ENCODE measurements around the gene DGAT2.
"Not testable (repeated sequence)": the region's sequence is repeated elsewhere in the genome, so short reads cannot be mapped to it uniquely, and the experiment has no call there.

DGAT2 gene, protein sequence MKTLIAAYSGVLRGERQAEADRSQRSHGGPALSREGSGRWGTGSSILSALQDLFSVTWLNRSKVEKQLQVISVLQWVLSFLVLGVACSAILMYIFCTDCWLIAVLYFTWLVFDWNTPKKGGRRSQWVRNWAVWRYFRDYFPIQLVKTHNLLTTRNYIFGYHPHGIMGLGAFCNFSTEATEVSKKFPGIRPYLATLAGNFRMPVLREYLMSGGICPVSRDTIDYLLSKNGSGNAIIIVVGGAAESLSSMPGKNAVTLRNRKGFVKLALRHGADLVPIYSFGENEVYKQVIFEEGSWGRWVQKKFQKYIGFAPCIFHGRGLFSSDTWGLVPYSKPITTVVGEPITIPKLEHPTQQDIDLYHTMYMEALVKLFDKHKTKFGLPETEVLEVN

DNA sequence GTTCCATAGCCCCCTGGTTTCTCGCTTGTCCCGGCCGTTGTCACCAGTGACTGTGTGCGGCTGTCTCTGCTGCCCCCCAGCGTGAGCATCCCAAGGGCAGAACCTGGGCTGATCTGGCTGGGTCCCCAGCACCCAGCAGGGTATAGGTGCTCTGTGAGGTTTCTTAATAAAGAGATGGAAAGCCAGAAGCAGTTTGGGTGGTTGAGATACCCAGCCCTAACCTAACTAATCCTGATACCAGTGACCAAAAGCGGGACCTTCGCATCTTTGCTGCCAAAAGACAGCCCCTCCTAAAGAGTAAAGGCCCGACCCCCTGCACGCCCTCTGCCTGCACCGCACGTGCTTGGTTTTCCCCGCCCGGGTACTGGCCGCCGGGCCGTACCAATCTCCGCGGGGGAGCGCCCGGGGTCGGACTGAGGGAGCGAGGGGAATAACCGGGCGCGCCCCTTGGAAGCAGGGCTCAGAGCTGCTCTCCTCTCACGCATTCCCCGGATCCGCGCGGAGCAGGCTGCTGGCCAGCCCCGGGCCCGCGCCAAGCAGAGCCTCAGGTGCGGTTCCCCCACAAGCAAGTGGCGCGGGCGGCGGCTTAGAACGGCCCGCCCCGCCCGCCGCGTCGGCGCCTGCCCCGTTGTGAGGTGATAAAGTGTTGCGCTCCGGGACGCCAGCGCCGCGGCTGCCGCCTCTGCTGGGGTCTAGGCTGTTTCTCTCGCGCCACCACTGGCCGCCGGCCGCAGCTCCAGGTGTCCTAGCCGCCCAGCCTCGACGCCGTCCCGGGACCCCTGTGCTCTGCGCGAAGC lies at the start of gene DGAT2:
Gene DGAT2, plus strand, starts transcription at position 667 of the 797 bp plus-strand sequence. CDS start 214 bp downstream, outside the sequence.
- peak; percentile 79 for DNase-seq

DNA sequence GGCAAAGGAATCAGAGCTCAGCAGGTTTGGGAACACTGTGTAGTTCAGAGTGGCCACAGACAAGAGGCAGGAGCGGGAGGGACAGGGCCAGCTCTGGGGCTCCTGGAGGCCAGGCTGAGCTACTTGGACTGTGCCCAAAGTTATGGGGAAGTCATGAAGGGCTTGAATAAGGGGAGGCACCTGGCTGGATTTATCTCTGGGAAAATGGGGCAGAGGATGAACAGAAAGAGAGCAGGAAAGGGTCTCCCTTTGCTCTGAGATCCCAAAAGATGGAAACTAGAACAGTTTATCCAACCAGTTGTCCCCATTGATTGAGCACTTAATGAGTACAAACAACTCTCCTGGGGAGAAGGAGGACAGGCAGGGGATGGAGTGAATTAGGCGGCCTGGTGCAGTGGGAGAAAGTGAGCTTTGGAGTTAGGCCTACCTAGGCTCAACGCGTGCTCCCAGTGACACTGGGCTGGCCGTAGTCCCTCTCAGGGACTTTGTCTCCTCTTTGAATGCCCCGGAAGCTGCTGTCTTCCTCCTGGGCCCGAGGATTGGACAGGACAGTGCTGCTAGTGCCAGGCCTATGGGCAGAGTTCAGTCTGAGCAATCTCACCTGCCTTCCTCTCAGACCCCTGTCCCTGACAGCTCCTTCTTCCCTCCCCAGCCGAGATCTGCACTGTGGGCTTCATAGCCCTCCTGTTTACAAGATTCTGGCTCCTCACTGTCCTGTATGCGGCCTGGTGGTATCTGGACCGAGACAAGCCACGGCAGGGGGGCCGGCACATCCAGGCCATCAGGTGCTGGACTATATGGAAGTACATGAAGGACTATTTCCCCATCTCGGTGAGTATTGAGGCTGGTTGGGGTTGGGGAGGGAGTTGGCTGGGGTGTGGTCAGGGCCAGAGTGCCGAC lies 49.0 kb upstream of the DGAT2 start:
- no peak for DNase-seq

DNA sequence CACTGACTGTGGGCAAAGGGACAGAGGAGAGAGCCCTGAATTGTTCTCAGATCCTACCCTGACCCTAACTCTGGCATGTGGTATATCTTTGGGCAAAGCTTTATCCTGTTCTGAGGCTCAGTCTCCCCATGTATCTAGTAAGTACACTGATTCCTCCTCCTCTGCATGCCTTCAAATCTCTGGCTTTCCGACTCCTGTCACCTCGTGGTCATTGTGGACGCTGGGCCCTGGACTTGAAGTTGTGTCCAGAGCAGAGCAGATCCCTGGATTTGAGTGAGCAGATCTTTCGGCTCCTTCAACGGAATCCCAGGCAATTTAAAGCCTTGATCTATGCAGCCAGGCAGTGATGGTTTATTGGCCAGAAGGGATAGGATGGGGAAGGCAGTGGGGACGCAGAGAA lies 47.9 kb upstream of the DGAT2 start:
- DNase-seq = no peak

DNA sequence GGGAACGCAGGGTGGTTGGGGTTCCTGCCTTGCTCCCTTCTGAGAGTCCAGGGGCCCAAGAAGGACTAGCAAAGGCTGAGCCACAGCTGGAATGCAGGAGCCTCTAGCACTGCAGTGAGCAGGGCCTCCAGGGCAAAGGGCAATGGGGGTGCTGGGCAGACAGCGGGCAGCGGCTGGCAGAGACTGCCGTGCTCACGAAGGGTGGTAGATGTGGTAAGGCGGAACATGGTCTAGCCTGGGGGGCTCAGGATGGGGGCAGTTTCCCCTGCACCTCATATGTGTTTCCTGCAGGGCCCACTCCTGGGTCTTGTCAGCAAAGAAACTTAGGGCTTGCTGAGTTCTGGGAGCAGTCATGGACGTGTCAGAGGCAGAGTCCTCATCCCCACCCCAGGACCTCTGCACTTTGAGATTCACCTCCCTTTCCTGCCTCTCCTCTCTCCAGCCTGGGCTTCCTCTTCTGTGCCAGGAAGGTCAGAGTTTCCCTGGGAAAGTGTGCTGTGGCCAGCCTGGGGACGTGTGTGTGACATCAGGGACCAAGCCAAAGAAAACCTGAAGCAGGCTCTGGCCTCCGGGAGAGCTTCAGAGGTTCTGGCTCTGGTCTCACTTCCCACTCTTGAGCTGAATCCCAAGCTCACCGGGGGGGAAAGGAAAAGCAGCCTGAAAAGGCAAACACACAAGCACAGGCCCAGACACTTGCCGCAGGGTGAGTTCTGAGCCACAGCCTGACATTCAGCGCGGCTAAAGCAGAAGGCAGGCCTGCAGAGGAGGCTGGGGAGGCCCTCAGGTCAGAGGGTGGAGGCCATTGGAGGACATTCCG lies 46.5 kb upstream of the DGAT2 start:
- DNase-seq = no peak

DNA sequence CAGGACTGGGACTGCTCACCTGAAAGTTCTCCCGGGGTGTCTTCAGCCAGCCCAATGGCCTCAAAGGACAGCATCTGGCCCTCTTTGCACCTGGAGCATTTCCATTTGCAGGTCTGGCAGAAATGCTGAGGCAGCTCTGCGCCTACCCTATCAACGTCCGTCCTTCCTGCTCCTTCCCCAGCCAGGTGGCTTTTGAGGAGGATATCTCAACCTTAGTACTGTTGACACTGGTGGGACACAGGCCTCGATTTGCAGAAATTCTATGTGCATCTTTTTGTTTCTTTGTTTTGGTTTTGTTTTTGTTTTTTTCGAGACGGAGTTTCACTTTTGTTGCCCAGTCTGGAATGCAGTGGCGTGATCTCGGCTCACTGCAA lies 45.9 kb upstream of the DGAT2 start:
- no peak for DNase-seq

DNA sequence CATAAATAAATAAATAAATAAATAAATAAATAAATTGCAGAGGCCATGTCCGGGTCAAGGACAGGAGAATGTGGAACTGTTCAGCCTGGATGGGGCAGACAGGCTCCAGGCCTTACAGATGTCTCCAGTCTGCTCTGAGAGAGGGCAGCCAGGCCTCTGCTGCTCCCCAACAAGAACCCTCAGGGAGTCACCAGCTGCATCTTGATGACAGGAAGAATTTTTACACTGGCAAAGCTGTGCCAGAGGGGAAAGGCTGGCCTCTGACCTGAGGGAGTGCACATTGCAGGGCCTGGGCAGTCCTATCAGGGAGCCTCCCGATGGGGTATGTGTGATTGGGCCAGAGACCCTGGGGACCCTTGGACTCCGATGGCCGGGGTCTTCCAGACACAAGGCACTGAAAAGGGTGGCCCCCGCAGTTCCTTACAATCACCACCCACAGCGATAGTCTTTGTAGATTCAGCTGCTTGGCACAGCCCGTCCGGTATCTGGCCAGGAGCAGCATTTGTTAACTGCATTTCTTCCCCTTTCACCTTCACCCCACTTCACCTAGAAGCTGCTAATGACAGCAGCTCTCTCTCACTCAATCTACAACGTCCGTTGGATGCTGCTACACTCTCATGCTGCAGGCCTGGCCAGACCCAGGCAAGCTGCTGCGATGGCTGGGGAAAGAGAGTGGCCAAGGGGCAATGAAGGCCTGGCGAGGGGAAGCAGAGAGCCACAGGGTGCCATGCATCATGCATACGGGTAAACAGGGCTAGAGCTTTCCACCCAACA lies 42.8 kb upstream of the DGAT2 start:
- DNase-seq = no peak

DNA sequence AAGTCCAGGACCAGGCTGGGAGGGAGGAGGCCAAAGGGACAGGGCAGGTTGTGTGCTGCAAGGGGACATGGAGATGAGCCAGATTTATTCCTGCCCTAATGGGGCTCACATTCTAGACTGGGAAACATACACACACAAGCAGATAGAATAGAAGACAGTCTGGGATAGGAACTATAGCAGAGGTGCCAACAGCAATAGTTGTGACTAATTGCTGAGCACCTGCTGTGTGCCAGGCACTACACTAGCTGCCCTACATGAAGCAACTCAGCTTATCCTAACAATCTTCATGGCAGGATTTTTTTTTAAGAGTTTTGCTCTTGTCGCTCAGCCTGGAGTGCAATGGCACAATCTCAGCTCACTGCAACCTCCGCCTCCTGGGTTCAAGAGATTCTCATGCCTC lies 39.6 kb upstream of the DGAT2 start:
- DNase-seq = no peak

DNA sequence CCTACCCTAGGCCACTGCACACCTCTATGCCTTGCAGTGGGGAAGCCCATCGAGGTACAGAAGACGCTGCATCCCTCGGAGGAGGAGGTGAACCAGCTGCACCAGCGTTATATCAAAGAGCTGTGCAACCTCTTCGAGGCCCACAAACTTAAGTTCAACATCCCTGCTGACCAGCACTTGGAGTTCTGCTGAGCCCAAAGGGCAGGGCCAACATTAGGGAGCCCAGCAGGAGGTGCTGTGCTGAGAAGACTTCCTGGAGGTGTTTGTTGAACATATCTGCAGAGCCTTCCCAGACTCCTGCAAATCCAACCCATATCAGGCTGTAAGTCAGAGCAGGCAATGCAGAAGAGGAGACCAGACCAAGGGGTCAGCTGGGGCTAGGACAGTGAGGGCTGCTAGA lies 37.5 kb upstream of the DGAT2 start:
- DNase-seq = no peak

DNA sequence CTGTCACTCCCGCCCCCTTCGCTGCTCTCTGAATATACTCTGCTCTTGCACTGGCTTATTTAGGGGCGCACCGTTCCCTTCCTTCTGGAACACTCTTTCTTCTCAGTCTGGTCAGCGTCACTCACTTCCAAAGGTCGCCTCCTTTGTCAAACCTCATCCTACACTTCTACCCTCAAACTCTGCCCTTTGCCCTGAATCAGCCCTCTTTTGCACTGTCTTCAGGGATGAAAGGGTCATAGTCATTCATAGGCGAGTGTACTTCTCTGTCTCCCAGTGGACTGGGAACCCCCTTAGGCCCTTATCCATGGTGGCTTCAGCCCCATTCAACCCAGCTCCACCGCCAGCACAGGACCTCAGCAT lies 35.5 kb upstream of the DGAT2 start:
- DNase-seq = no peak

DNA sequence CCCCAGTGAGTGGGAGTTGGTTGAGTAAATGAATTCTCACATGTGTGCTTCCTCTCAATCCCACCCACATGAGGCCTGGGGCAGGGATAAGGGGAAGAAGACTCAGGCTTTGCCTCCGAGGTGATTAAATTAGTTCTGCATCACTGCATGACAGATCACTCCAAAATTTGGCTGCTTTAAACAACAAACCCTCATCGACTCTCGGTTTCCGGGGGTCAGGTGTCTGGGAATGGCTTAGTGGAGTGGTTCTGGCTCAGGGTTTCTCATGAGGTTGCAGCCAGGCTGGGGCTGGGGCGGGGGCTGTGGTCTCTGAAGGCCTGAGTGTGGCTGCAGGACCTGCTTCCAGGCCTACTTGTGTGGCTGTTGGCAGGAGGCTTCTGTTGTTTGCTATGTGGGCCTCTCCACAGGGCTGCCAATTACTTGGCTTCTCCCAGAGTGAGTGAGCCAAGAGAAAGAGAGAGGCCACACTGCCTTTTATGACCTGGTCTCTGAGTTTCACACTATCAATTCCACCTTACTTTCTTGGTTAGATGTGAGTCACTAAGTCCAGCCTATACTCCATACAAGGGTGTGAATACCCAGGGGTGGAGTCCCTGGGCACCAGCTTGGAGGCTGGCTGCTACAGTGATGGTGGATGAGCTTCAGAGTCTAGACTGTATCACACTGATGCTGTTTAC lies 35.0 kb upstream of the DGAT2 start:
- no peak for DNase-seq

DNA sequence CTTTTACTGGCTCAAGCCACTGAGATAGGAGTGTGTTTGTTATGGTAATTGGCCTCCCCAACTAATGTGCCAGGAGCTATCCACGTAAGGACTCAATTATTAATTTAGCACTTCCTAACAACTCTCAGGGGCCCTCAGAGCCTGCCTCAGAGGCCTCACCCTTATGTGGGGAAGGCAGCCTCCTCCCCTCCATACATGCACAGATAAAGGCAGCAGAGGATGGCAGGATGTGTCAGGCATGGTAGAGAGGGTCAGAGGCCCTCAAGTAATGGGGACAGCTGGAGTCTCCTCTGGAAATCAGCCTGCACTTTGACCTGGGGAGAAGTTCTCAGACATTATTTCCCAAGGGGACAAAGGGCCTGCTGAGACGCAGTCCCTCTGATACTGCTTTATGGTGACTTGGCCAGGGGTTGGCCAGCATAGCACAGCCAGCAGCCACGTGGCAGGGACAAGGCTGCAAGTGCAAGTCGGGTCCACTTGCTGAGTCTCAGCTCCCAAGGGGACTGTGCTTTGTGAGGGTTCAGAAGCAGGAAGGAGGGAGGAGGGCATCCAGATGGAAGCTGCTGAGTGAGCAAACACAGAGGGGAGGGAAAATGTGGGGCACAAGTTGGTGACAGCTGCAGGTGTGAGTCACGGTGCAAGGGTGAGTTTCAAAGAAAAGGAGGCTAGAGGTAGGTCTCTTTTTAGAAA lies 33.9 kb upstream of the DGAT2 start:
- DNase-seq = no peak

DNA sequence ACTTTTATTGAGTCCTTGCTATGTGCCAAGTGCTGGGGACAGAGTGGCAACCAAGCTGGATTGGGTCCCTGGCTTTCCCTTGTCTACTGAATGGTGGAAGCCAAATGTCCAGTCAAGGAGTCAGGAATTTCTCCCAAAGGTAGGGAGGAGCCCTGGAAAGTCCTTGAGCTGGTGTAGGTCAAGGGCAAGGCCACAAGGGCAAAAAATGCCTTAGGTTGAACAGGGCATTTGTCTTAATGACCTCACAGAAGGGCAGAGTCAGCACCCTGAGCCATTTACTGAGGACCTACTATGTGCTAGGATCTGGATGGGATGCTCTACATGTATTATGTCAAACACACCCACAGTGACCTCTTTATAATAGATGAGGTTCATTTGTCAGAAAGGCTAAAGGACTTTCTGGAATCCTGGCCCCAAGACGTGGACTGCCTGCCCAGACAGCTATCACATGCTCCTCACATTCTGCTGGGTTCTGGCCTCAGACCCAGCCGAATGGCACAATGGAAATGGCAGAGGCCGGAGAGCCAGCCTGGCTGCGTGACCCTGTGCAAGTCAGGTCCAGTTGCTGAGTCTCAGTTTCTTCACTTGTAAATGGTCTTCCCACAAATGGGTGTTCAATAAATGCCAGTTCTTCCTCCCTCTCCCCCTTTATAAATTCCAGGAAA lies 33.3 kb upstream of the DGAT2 start:
- no peak for DNase-seq

DNA sequence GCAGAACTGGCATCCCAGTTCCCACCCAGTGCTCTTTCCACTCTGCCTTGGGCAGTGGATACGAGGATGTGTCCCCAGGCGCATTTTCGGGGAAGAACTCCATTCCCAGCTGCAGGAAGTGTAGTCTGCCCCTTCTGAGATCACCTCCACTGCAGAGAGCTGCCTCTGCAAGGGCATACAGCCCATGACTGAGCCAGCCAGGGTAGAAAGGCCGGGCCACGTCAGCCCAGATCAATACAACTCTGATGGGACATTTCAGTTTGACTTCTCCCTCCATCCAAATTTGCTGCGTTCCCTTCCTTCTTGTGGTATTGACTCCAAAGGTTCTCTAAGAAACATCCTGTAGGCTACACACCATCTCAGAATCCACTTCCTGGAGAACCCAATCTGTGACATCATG lies 31.3 kb upstream of the DGAT2 start:
- DNase-seq = no peak

DNA sequence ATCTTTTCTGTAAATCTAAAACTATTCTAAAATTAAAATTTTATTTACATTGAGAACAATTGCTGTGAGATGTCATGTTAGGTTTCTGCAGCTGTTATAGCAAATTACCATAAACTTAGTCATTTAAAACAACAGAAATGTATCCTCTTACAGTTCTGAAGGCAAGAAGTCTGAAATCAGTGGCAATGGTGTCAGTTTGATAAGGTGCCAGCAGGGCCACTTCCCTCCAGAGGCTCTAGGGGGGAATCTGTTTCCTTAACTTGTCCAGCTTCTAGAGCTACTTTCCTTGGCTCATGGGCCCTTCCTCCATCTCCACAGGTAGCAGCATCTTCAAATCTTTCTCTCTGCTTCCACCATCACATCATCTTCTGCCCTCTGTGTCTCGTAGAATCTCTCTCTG lies 27.9 kb upstream of the DGAT2 start:
- no peak for DNase-seq

DNA sequence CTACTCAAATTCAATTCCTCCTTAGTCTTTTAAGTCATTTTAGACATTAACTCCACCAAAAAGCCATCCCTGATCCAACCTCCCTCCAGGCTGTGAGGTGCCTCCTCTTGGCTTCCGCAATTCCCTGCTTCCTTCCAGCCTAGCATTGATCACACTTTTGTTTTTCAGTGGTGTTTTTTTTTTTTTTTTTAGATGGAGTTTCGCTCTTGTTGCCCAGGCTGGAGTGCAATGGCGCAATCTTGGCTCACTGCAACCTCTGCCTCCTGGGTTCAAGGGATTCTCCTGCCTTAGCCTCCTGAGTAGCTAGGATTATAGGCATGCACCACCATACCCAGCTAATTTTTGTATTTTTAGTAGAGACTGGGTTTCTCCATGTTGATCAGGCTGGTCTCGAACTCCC lies 25.4 kb upstream of the DGAT2 start:
- not testable (repeated sequence) for DNase-seq

DNA sequence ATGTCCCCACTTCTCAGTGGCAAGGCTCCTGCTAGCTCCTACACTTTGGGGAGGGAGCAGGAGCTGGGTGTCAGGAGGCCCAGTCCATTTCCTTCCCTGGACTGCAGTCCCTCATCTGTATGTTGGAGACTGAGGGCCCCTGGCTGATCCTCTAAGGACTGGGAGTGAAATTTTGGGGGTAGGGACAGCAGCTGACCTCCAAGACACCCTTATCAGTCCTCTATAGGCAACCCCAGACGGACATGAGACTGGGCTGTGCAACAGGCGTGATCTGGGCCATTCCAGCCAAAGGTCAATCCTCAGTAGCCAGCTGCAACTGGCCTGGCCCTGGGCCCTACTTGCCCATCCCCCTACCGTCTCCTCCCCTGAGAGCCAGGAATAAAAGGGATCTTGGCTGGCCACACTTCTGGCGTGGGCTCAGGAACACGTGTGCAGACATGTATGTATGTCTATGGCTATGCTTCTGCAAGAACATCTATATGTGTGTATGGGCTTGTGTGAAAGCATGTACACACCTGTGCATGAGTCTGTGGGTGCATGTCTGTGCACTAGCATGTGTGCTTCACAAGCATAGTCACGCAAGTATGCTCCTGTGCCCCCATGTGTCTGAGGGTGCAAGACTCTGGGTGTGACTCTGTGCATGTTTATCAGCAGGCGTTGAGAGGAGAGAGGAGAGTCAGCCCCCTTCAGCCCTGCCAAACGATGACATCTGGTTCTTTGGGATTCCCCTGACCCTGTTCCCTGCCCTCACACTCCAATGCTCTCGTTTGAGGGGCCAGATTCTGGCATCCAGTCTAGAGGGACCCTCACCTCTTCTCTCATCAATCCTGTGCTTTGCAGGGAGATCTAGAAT lies 24.6 kb upstream of the DGAT2 start:
- no peak for DNase-seq

DNA sequence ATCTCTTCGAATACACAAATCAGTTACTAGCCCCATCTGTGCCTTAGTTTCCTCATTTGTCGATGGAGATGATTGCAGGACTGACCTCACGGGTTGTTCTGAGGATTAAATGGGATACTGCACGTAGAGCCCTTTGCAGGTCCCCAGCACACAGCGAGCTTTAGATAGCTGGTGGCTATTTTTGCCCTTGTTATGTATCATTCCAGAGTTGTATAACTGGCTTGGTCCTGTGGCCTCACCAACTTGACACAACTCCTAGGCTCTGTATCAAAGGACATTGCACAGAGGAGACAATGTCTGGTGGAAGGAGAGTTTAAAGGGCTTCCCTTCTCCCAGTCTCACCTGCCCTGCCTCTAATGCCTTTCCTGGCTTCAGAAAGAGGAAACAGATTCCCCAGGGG lies 22.8 kb upstream of the DGAT2 start:
- no peak for DNase-seq

DNA sequence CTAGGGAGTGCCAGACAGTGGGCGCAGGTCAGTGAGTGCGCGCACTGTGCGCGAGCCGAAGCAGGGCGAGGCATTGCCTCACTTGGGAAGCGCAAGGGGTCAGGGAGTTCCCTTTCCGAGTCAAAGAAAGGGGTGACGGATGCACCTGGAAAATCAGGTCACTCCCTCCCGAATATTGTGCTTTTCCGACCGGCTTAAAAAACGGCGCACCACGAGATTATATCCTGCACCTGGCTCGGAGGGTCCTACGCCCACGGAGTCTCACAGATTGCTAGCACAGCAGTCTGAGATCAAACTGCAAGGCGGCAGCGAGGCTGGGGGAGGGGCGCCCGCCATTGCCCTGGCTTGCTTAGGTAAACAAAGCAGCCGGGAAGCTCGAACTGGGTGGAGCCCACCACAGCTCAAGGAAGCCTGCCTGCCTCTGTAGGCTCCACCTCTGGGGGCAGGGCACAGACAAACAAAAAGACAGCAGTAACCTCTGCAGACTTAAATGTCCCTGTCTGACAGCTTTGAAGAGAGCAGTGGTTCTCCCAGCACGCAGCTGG lies 19.8 kb upstream of the DGAT2 start:
- DNase-seq = not testable (repeated sequence)

DNA sequence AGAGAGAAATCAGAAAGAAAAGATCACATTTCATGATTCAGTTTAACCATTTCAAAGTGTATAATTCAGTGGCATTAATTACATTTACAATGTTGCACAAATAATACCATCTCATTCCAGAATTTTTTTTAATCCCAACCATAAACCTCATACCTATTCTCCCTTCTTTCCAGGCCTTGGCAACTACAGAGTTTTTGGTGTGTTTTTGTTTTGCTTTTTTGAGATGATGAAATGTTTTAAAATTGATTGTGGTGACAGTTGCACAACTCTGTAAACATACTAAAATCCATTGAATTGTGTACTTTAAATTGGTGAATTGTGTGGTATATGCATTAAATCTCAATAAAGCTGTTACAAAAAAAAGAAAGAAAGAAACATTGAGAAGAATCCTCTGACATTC lies 13.6 kb upstream of the DGAT2 start:
- not testable (repeated sequence) for DNase-seq

Data from NCI-H82 (cell line).